HTERT RPE-1 (cell line): ENCODE measurements around the gene ARHGAP19.

ENCODE experiments used
- in situ Hi-C: fragments of 300-500 bp; cut with MboI; formaldehyde crosslinking; loops from 4 replicates; pipeline ENCODE4 v1.14.3; 2020; ENCODE audit warnings: low sequenced_read_pairs

ARHGAP19 gene, protein sequence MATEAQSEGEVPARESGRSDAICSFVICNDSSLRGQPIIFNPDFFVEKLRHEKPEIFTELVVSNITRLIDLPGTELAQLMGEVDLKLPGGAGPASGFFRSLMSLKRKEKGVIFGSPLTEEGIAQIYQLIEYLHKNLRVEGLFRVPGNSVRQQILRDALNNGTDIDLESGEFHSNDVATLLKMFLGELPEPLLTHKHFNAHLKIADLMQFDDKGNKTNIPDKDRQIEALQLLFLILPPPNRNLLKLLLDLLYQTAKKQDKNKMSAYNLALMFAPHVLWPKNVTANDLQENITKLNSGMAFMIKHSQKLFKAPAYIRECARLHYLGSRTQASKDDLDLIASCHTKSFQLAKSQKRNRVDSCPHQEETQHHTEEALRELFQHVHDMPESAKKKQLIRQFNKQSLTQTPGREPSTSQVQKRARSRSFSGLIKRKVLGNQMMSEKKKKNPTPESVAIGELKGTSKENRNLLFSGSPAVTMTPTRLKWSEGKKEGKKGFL

DNA sequence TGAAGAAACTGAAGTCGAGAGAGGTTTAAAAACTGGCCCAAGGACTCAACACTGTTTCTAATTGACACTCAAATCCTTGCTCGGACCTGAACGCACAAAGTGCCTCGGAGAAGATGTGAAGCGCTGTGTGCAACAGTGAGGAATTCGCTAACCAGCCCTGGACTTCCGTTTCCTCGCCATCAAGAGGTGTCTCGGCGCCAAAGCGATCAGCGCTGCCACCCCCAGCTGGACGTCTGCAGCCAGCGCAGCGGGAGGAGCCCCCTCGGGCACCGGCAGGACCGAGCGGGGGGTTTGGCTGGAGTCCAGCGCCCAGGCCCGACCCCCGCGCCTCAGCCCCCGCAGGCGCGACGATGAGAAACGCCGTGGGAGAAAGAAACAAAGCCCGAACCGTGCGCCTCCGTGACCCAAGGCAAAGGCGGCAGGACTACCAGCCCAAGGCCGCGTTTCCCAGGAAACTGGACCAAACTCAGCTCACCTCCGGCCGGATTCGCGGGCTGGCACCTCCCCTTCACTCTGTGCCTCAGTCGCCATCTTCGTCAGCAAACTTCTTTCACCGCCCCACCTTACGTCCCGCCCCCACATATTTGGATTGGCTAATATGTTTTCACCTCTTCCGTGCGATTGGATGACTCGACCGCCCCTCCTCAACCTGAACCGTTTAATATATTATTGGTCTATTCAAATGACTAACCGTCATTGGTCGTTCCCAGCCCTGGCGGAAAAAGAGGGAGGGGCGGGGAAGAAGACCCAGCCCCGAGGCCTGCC is at the start of gene ARHGAP19:
TSS of gene ARHGAP19 (minus strand) at position 541 of the 765 bp plus-strand sequence. CDS start at position 531, 10 bp downstream.
- in situ Hi-C loops, result no loop called here

DNA sequence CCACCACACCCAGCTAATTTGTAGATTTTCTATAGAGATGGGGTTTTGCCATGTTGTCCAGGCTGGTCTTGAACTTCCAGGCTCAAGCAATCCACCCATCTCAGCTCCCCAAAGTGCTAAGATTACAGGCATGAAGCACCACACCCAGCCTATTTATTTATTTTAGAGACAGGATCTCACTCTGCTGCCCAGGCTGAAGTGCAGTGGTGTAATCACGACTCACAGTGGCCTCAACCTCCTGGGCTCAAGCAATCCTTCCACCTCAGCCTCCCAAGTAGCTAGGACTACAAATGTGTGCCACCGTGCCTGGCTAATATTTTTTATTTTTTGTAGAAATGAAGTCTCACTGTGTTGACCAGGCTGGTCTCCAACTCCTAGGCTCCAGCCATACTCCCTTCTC is 49.0 kb upstream of the ARHGAP19 start:
- in situ Hi-C loops, result no loop called here

DNA sequence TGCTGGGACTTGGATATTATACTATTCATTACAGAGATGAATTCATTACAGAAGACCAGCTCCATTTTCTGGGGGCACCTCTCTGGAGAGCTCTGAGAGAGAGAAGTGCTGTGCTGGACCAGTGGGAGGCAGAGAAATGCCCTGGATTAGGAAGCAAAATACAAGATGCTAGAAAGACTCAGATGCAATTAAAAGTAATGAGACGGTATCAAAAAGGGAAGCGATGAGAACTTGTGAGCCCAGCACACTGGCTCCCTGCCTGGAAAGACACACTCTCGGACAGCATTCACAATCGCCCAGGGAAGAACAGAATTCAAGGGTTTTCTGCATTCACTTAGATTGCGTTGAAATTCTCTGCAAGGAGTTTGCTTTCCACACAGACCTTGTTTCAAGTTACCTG is 45.6 kb upstream of the ARHGAP19 start:
- in situ Hi-C loops, result no loop called here

DNA sequence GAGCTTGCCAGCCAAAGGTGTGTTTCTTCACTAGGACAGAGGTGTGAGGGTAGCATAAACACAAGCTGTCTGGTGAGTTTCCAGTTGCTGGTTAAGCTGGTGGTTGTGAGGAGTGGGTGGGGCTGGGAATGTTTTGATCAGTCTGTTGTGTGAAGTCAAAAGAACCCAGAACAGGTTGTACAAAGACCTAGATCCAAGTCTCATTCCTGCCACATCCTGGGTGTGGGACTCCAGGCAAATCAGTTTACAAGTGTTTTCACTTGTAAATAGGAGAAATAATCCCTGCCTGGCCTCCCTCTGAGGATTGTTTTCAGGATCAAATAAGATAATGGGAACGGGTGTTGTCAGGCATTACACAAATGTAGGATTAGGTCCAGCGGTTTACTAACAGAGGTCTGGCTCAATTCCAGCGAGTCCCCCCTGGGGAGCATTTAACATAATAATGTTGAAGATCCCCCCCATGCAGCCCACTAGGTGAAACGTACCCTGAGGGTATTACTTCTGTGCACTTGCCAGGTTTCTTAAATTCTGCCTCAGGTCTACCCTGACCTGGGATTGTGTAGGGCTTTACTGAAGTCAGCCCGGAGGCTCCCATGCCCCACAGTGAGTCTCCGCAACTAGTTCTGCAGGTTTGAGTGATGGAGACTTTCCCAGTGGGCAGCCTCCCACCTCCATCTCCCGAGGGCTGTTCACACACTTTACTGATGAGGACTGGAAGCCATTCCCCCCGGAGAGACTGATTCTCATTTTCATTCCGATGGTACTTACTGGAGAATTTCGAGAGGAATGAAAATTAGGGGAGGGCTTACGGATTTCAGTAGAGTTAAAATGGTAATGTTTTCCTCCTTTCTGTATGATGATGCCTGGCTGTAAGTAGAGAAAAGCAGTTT is 44.8 kb upstream of the ARHGAP19 start:
- in situ Hi-C loops, result no loop called here

DNA sequence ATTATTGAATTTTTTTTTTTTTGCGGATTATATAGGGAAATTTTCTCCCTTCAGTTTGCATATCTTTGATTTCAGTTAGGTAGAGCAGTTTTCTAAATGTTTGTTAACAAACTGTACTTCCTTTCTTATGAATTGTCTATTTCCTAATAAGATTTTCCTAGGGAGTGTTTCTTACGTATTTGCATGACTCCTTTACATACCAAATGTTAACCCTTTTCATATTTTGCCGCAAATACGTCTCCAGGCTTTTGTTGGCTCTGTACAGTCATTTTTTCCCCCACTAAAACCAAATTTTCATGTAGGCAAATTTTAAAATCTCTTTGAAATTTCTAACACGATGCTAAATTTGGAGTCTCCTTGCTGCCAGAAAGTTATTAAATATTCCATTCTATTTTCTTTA is 44.0 kb upstream of the ARHGAP19 start:
- in situ Hi-C loops, result no loop called here

DNA sequence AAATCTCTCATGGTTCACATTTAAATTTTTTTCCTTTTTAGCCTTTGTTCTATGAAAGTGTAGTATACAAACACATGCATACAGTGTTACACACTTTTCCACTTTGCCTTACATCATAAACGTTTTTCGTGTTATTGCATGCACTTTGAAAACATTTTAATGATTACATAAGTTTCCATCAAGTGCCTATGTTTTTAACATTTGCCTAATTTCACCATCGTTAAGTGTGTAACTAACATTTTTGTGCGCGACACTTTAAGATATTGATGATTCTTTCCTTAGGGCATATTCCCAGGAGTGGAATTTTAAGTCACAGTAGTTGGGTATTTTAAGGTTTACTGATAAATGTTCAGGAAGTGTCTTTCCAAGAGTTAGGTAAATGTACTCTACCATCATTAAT is 43.6 kb upstream of the ARHGAP19 start:
- in situ Hi-C loops, result no loop called here

DNA sequence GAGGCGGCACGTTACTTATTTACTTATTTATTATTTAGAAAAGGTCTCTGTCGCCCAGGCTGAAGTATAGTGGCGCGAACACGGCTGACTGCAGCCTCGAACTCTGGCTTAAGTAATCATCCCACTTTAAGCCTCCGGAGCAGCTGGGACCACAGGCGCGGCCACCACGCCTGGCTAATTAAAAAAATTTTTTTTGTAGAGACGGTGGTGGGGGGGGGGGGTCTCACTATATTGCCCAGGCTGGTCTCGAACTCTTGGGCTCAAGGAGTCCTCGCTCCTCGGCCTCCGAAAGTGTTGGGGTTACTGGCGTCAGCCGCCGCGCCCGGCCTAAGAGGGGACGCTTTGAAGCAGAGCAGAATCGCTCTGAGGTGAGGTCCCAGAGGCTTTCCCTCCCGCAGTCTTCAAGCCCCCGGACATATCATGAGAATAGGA is 42.8 kb upstream of the ARHGAP19 start:
- in situ Hi-C loops, result no loop called here

DNA sequence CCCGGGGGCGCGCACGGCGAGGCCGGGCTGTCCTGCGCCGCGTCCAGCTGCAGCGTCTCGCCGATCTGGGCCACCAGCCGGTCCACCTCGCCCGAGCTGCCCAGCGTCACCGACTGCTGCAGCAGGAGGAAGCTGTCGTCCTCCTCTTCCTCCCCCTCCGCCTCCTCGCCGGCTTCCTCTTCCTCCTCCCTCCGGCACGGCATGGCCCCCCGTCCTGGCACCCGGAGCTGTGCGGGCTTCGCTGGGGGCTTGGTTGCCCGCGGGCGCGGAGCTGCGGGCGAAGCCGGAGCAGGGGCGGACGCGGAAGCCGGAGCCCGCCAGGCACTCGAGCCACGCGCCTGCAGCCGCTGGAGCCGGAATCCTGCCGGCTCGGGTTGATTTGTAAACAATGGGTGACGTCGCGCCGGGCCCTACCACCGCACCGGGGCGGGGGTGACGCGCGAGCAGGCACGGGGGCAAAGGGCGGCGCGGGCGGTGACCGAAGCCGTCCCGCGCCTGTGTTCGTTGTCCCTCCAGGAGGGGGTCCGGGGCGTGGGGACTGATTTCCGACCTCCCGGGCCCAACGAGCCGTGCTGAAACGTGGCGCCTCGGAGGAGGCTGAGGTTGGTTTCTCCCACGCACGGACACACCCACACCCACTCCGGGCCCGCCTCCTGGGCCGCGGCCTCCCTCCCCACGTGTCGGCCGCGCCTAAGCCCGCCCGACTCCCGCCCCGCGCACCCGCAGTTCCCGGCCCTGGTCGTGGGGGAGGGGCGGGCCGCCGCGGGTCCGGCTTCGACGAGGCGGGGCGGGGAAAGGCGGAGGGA is 42.1 kb upstream of the ARHGAP19 start, which contains the start of gene FRAT2:
TSS of gene FRAT2 (minus strand) at position 360 of the 806 bp plus-strand sequence. CDS start at position 203, 157 bp downstream.
- in situ Hi-C loops, result no loop called here

DNA sequence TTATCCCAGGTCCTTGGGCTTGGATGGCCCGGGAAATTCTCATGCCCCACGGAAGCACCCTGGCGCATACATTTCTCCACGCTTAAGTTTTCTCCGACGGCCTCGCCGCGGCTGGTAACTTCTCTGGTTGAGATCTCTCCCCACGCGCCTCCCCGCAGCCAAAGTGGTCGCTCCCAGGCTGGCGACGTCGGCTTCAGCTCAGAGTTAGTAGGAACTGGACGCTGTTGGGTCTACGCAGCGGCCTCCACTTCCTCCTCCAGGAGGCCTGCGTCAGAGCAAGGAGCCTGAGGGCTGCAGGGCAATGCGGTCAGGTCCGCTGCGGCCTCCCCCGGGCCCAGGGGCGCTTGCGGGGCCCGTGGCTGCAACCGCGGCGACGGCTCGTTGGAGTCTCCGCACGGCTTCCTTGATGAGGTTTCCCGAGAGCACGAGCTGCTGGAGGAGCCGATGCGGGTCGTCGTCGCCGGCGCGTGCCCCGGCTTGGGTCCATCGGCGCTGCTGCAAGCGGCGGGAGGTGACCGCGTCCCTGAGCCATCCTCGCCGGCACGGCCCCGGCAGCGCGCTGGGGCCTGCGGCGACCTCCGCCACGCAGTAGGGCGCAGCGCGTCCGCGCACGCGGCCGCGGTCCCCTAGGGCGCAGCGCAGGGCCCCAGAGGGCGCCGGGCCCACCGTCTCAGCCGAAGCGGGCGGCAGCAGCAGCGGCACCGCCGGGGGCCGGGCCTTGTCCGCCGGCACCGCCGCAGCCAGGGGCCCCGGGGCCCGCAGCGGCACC is 41.3 kb upstream of the ARHGAP19 start:
- in situ Hi-C loops, result no loop called here

DNA sequence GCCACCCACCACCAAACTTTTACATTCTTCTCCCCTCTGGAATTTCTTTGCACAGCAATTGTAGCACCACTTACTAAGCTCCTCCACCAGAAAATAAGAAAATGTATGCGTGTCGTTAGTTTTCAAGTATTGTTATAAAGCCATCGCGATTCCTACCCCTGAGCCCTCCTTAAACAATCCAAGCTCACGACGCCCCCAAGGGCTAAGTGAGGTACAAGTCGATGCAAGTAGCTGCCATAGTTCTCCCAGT is 40.8 kb upstream of the ARHGAP19 start:
- in situ Hi-C loops, result no loop called here

DNA sequence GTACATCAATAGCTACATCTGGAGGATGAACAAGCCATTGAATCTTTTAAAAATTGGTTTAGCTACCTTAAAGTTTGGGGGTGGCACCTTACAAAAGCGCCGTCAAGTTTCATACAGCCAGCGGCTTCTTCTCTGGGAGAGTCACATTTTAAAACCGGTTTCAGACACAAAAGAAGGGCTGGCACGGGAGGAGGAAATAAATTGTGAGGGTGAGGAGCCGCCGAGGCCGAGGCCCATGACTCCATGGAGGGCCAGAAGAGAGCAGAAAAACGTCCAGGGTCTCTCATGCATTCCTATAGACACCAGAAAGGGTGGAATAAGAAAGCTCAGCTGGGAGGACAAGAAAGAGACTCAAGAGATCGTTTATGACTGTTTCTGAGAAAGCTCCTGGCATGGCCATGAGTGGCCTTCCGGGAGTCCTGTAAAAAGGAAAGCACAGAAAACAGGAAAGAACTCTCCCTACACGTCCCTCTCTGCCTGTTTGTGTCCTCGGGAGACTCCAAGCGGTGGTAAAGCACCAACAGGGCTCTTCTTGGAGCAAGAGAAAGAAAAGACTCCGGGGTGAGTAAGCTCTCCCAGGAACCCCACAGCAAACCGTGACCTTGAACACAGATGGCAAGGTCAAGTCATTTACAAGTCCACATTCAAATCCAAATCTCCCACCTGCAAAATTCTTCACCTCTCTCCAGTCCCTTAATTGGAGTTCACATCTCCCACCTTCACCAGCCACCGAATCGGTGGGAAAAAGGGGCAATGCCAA is 40.3 kb upstream of the ARHGAP19 start:
- in situ Hi-C loops, result no loop called here

DNA sequence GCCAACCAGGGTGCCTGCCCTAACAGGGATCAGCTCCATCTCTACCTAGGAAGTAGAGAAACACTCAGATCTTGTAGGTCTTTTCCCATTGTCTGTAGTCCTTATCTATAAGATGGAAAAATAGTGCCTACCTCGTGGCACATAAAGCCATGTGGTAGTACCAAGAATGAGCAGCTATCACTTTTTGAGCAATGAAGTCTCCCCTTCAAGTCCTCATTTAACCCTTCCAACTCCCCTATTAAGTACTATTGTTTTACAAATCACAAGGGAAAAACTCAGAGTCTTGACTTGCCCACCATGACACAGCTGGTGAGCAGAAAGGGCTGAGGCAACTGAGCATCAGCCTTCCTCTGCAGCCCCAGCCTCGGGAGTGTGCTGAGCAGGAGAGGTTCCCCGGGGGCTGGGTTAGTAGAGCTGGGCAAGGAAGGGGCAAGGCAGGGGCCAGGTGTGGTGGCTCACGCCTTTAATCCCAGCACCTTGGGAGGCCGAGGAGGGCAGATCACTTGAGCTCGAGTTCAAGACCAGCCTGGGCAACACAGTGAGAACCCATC is 38.8 kb upstream of the ARHGAP19 start:
- in situ Hi-C loops, result no loop called here

DNA sequence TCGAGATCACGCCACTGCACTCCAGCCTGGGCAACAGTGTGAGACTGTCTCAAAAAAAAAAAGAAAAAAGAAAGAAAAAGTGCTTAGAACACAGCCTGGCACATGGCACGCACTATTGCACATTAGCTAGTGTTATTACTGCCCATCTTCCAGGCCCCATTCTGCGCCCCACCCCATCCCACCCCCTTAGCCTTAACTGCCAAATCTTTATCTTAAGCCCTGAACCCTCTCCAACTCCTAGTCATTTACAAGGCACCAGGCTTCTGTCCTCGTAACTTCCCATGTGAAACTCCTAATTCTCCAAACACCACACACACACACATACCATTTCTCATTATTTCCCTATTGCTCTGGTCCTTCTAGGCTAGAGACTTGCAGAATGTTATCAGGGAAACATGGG is 37.3 kb upstream of the ARHGAP19 start:
- in situ Hi-C loops, result no loop called here

DNA sequence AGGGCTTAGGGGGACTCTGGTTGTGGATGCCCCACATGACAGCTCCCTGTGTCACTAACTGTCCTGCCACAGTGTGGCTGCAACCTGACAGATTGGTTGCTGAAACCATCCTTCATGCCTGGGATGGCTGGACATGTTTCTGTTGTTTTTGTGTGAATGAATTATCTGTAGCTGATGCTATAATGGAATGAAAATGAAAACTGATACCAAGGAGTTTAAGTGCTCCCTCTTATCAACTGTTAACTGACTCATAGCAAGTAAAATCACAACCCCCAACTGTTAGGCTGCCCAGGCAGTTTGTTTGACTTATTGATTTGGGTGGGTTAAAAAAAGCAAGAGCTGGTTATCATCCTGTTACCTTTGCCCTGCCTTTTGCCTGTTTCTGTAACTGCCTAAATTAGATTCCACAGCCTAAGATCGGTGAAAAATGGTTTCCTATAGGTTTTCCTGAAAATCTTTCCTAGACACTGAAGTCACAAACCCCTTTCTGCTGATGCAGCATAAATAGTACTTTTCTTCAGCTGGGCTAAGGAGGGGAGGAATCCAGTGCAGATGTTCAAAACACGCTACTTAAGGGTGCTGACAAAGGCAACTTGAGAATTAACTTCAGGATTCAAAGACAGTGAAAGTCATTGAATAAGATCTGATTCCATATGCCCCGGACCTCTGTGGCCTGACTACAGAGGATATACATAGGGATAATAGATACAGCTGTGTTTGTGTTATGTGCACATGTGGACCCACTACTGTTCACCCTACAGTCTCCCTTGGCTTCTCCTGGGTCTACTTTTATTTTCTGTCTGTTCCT is 36.4 kb upstream of the ARHGAP19 start:
- in situ Hi-C loops, result no loop called here

DNA sequence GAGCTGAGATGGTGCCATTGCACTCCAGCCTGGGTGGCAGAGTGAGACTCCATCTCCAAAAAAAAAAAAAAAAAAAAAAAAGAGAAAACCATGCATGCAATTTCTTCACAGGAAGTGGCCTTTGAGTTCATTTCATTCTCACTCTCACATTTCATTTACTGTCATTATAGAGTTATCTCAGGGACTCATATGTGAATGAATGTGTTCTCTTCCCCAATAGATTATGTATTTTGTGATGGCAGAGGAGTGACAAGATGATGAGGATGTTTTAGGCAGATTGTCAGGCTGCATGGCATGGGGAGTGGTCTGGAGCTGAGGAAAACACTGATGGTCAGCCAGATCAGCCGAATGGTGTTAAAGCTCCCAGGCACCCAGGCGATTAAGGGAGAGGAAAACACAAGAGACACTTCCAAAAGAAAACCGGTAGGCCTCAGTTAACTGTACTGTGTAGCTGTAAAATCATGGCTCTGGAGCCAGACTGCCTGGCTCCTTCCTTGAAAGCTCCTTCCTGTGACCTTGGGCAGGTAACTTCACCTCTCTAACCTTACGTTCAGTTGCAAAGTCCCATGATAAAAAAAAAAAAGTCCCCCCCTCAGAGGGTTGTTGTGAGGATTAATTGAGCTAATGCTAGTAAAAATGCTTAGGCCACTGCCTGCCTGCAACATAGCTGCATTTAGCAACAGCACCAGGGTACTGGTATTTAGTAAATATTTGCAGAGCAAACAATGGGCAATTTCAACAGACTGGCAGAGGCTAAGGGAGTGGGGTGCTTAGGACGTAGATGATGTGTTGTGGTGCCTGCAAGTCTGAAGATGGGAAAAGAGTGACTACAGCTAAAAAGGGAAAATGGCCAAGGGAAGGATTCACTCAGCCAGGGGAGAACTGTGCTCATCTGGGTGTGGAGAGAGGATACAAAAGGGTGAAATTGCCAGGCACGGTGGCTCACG is 35.2 kb upstream of the ARHGAP19 start:
- in situ Hi-C loops, result no loop called here

DNA sequence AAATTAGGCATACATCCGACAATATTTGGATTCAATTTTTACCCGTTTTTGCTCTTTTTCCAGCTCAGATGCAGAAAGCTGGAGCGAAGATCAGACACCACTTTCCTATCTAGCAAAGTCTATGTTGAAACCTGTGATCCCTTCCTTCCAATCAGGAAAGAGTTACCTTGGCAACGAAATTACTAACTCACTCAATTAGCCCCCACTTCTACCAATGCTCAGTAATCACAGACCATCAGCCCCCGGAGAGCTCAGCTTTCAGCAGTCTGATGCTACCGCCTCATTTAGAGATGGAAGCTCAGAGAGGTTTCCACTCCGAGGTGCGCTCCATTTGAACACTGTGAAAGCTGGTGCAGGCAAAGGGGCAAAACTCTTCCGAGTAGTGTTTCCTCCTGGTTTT is 33.3 kb upstream of the ARHGAP19 start:
- in situ Hi-C loops, result no loop called here

DNA sequence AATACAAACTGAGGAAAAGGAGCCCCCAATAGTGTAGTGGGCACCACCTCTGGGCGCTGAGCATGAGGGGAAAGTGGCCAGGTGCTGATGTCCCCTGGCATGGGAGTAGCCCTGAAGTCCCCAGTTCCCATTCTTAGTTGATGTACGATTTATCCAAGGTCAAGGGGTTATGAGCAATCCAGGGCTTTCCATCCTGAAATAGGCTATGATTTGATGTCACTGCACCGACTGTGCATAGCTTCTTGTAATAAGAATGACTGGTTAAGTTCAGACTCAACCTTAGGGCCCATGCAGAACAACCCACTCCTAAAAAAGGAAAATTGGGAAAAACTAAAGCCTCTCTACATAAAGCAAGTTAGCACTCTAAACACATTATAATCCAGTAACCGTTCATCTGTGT is 31.1 kb upstream of the ARHGAP19 start:
- in situ Hi-C loops, result no loop called here
